ENCODE results near the gene WNK1.
"Not testable (repeated sequence)": the region's sequence is repeated elsewhere in the genome, so short reads cannot be mapped to it uniquely, and the experiment has no call there.

The WNK1 gene

DNA sequence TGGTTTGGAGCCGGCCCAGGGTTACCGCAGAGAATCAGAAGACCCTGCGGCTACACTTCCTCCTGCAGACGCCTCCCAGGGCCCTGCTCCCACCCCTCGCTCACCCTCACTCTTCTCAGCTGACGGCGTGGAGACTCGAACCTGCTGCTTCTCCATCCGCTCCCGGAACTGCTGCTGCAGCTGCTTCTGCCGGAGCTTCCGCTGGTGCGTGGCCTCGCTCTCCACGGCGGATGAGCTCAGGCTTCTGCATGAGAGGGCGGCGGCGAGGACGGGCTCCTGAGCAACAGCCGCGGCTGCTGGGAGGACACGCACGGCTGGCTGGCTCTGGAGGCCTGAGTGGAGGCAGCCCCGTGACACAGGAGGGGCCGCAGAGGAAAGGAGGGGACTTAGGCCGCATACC, 163.9 kb downstream of the WNK1 start:
- TF ChIP-seq, protein P1, sequence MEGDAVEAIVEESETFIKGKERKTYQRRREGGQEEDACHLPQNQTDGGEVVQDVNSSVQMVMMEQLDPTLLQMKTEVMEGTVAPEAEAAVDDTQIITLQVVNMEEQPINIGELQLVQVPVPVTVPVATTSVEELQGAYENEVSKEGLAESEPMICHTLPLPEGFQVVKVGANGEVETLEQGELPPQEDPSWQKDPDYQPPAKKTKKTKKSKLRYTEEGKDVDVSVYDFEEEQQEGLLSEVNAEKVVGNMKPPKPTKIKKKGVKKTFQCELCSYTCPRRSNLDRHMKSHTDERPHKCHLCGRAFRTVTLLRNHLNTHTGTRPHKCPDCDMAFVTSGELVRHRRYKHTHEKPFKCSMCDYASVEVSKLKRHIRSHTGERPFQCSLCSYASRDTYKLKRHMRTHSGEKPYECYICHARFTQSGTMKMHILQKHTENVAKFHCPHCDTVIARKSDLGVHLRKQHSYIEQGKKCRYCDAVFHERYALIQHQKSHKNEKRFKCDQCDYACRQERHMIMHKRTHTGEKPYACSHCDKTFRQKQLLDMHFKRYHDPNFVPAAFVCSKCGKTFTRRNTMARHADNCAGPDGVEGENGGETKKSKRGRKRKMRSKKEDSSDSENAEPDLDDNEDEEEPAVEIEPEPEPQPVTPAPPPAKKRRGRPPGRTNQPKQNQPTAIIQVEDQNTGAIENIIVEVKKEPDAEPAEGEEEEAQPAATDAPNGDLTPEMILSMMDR (IDR thresholded peaks at IDR 0.05; ENCODE audit: low read length, missing control alignments) = no peak
- H3K4me3 ChIP-seq (replicated peaks; ENCODE audit: low read depth, low read length) = no peak overlapping the region
- DNase-seq (ENCODE audit: low read depth) = no peak

DNA sequence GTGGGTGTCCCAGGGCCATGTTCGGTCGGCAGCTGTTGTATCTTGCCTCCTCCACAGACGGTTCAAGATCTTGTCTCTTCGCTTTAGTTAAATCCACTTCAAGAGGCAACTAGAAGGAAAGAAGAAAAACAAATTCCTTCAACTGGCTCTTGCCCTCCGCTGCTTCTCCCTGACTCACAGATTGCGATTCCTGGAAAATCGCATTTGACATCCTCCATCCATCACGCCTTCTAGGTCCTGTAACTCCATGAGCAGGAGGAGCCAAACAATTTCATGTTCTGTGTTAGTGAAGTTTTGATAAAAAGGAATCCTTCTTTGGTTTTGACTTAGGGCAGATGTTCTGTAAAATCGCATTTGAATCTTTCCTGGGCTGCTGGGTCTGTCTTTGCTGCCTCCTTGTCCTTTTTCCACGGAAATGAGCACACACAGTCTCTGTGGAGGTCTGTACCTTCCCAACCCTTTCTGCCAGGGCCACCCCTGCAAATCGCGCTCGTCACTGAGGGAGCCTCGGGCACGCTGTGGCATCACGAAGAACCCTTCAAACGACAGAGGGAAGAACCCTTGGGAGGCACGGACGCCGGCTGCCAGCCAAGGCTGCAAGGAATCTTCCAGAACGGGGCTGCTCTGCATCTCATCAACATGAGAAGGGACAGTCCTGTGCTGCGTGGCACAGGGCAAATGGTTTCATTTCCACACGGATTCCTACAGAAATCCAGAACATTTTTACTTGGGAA, 164.5 kb downstream of the WNK1 start:
- H3K4me3 ChIP-seq (replicated peaks; ENCODE audit: low read depth, low read length) = no peak overlapping the region
- TF ChIP-seq, protein P1 (IDR thresholded peaks at IDR 0.05; ENCODE audit: low read length, missing control alignments) = no peak
- DNase-seq (ENCODE audit: low read depth) = no peak

DNA sequence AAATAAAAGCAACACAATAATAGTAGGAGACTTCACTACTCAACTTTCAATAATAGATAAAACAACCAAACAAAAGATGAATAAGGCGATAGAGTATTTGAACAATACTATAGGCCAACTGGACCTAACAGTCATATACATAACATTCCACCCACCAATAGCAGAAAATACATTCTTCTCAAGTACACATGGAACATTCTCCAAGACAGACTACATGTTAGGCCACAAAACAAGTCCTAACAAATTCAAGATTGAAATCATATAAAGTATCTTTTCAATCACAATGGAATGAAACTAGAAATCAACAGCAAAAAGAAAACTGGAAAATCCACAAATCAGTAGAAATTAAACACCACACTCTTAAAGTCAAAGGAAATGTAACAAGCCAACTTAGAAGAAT, 168.3 kb downstream of the WNK1 start:
- TF ChIP-seq, protein P1 (IDR thresholded peaks at IDR 0.05; ENCODE audit: low read length, missing control alignments) = no peak
- DNase-seq (ENCODE audit: low read depth) = no peak
- no peak overlapping the region for H3K4me3 ChIP-seq (replicated peaks; ENCODE audit: low read depth, low read length)

DNA sequence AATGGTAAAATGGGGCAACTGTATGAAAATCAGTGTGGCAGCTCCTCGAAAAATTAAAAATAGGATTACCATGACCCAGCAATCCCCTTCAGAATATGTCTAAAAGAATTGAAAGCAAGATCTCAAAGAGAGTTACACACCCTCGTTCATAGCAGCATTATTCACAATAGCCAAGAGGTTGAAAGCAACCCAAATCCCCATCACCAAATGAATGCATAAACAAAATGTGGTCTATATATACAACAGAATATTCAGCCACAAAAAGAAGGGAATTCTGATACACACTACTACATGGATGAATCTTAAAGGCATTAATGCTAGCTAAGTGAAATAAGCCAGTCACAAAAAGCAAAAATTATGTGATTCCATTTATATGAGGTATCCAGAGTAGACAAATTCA, 169.9 kb downstream of the WNK1 start:
- TF ChIP-seq, protein P1 (IDR thresholded peaks at IDR 0.05; ENCODE audit: low read length, missing control alignments) = no peak
- DNase-seq (ENCODE audit: low read depth) = no peak
- H3K4me3 ChIP-seq (replicated peaks; ENCODE audit: low read depth, low read length) = no peak overlapping the region

DNA sequence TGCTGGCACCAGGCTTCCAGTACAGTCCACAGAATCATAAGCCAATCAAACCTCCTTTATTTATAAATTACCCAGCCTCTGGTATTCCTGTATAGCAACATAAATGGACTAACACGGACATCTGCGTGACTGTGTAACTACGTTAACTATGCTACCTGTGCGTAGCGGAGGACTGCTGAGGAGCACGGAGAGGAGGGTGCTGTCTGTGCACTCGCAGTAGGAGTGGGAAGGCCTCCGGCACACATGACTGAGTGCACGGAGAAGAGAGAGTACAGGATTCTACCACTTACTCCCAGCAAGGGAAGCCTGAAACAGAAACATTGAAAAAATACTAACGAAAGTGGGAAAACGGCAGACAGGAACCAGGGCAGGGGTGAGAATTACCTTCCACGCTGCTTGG, 174.3 kb downstream of the WNK1 start:
- no peak overlapping the region for H3K4me3 ChIP-seq (replicated peaks; ENCODE audit: low read depth, low read length)
- no peak for DNase-seq (ENCODE audit: low read depth)
- TF ChIP-seq, protein P1 (IDR thresholded peaks at IDR 0.05; ENCODE audit: low read length, missing control alignments) = no peak

DNA sequence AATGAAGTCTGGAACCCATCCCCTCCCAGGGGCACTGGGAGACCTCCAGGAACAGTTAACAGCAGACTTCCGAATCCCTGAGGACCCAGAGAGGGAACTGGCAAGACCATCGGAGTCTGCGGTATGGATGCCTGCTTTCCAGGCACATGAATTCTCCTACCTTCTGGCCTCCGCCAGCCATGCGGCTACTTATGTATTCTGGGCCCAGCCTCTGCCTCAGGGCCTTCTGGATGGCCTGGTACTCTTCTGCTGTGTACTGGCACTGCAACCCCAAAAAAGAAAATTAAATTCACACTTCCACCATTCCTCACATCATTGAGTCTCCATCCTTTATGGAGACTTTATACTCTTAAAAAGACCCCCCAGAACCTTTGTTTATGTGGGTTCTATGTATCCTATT, 178.7 kb downstream of the WNK1 start:
- TF ChIP-seq, protein P1 (IDR thresholded peaks at IDR 0.05; ENCODE audit: low read length, missing control alignments) = no peak
- no peak overlapping the region for H3K4me3 ChIP-seq (replicated peaks; ENCODE audit: low read depth, low read length)
- no peak for DNase-seq (ENCODE audit: low read depth)

DNA sequence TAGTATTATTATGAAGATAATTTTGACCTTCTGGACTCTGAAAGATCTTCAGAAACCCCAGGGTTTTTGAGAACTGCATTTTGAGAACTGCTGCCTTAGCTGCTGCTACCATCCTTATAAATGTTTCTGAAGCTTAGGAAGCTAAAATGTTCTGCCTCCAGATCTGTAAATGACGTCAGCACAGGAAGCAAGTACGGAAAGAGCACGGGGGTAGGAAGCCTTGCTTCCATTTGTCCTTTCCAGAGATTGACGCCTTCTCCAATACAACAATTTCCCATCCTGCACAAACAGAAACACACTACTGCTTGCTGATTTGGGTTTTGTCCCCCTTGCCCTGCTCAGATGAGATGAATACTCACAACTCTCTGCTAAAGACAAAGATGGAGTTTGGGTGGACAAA, 179.2 kb downstream of the WNK1 start:
- DNase-seq (ENCODE audit: low read depth) = no peak
- TF ChIP-seq, protein P1 (IDR thresholded peaks at IDR 0.05; ENCODE audit: low read length, missing control alignments) = no peak
- no peak overlapping the region for H3K4me3 ChIP-seq (replicated peaks; ENCODE audit: low read depth, low read length)

DNA sequence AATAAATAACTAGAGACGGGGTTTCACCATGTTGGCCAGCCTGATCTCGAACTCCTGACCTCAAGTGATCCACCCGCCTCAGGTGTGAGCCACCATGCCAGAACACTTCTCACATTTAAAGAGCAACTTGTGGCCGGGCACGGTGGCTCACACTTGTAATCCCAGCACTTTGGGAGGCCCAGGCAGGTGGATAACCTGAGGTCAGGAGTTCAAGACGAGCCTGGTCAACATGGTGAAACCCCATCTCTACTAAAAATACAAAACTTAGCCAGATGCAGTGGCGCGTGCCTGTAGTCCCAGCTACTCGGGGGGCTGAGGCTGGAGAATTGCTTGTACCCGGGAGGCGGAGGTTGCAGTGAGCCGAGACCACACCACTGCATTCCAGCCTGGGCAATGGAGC, 183.5 kb downstream of the WNK1 start:
- H3K4me3 ChIP-seq (replicated peaks; ENCODE audit: low read depth, low read length); DNase-seq (ENCODE audit: low read depth): not testable (repeated sequence)
